NCI-H82 treated with DMSO at 0.1 percent for 48 hours (cell line): ENCODE data around the gene RICTOR.
"Not testable (repeated sequence)": the region's sequence is repeated elsewhere in the genome, so short reads cannot be mapped to it uniquely, and the experiment has no call there.

Experiments
- DNase-seq: peaks from one replicate; lab custom pipeline; 2025; ENCODE audit not compliant: unreplicated experiment; lab: John Stamatoyannopoulos, UW

Gene RICTOR

GRCh38 chr5:39013938-39014337, 60.3 kb downstream of the RICTOR start:
- no peak for DNase-seq

- DNase-seq, result not testable (repeated sequence)
Observed at GRCh38 chr5:39010958-39011357, 63.2 kb downstream of the RICTOR start.

- DNase-seq, result no peak
Observed at GRCh38 chr5:39009981-39010380, 64.2 kb downstream of the RICTOR start.

DNA sequence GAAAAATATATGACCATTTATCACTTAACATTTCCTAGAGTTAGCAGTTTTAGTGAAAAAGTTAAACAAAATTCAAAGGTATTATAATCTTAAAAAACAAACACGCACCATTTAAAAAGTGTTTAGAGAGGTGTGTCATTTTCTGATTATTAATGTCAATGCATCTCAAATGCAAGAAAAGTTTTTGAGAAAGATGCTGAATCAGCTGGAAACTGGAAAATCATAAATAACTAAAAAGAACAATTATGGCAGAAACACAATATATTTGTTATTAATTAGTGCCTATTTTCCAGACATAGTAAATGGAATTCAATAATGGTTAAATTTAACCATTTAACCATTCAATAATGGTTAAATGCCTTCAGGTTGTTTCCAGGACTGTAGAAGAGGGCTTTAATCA, 64.9 kb downstream of the RICTOR start:
- DNase-seq, result no peak

DNA sequence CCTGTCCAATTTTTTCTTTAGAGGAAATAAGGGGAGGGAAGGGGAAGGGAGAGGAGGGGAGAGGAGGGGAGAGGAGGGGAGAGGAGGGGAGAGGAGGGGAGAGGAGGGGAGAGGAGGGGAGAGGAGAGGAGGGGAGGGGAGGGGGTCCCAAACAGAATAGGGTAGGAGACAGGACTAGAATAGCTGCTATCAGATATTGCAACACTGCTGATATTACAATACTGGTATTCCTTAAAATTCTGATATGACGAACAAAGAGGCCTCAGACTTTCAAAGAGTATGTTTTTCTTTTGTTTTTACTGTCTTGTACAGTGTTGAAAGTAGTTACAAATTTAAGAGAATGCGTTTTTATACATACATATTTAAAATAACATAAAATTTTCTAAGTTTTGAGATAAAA, 67.5 kb downstream of the RICTOR start:
- no peak for DNase-seq

GRCh38 chr5:39005566-39006232, 68.5 kb downstream of the RICTOR start:
- DNase-seq, result no peak

DNA sequence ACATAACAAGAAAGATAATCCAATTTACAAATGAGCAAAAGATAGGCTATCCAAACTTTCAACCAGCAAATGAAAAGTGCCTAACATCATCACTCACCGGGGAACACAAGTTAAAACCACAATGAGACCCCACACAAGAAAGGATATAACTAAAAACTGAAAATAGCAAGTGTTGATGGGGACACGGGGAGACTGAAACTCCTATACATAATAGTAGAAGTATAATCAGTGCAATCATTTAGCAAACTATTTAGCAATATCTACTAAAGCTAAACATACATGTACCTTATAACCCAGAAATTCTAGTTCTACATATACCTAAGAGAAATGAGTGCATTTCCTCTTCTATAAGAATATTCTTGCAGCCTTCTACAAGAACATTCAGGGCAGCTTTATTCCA, 72.5 kb downstream of the RICTOR start:
- DNase-seq, result no peak

- no peak for DNase-seq
Observed at GRCh38 chr5:38999037-38999436, 75.2 kb downstream of the RICTOR start.

DNA sequence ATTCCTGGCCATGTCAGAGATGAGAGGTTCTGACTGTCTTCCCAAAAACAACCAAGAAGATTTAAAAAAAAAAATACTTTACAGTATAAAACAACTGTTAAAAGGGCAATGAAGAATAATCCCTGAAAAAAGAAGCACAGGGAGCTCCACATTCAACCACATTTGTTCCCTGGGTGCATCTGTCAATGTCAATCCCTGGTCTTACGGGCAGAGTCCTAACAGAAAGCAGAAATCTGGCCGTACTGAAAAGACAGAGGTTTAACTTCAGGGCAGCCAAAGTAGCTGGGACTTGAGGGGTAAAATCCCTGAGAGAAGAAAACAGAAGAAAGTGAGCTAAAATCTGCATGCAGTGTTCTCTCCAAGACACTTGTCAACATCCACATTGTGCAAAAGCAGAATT, 76.6 kb downstream of the RICTOR start:
- peak; percentile 20 for DNase-seq

DNA sequence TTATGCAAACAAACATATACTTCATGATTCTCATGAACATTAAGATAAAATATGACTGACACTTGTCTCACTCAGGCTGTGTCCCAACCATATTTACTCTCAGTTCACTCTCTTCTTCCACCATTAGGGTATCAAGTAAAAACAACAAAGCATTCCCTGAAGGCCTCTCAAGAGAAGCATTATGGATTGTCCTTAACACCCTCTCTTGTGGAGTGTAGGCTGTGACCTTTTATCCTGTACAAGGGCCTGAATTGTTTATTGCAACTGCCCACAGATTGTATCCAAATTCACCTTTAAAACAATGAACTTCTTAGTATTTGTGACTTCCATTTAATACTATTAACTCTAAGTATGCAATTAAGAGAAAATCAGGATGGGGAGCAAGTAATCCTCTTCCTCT, 78.1 kb downstream of the RICTOR start:
- peak; percentile 19 for DNase-seq

DNA sequence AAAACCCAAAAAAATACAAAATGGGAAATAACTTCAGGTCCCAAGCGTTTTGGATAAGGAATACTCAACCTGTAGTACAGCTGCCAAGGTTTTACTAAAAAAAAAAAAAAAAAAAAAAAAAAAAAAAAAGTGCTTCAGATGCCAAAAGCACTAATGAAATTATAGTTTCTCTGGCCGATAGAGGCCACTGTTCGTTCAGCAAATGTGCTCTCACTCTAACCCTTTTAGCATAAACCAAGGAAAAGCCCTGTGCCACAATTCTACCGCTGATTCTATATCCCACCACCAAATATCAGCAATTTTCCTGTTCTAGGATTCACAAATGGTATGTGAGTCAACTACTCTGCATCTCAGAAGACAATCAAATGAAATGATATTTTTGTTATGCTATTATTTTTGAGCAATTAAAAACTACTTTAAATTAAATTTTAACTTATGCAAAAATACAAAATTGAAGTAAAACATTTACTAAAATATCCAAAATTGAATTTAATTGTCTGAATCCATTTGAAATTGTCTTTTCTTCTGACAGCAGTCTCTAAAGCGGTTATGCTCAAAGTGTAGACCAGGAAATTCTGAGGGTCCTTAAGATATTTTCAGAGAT, 79.8 kb downstream of the RICTOR start:
- DNase-seq, result peak; percentile 24

- DNase-seq, result not testable (repeated sequence)
Observed at GRCh38 chr5:38989974-38990719, 84.1 kb downstream of the RICTOR start.

GRCh38 chr5:38985909-38986452, 88.2 kb downstream of the RICTOR start:
- DNase-seq, result no peak

DNA sequence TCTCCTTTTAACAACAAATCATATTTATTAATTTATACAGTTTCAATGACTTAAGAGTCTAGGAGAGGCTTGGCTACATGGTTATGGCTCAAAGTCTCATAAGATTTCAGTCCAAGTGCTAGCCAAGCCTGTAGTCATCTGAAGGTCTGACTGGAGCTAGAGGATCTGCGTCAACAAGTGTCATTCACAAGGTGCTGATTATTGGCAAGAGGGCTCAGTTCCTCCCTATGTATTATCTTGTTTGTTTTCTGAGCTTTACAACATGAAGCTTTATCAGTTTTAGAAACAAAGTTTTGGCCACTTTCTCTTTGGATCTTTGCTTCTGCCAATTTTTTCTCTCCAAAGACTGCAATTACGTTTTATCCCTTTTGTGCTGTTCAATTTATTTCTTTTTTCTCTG, 94.7 kb downstream of the RICTOR start:
- no peak for DNase-seq

DNA sequence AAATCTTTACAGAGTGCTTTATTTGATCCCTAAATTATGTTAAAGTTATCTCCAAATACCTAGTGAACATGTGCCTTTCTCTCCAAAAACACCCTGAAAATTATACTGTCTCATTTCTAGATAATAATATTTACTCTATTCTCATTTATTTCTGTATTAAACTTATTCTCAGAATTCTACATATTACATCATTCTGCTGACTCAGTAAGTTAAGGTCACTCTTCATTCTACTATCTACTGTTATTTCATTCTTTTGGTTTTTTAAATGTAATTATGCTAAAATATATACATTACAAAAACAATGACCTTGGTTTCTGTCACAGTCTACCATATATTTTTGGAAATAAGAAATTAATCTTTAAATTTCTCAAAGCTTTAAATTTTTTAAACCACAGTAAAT, 96.2 kb downstream of the RICTOR start:
- no peak for DNase-seq

DNA sequence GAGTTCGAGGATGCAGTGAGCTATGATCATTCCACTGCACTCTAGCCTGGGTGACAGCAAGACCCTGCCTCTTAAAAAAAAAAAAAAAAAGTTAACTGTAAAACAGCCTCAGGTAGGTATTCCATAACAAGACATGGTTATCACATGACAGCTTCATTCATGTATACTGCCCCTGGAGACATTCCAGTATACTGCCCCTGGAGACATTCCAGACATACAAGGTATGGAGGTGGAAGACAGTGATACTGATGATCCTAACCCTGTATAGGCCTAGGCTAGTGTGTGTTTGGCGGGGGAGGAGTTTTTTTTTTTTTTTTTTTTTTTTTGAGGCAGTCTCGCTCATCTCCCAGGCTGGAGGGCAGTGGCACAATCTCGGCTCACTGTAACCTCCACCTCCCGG, 105.5 kb downstream of the RICTOR start:
- DNase-seq, result no peak

DNA sequence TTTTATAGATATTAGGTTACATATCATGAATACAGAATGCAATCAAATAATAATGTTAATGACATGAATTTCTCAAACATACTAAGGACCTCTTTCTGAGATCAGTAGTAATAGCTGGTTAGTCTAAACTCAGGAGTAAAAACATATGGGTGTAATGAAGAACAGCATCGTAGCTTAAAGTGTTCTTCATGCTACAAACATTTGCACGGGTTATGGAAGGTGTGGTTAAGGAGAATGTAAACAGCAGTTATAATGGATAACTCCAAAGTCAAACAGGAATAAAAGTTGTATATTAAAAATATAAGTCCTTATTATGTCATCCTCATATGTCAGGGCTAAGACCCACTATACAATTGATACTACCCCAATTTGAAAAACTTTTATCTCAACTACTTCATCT, 112.5 kb downstream of the RICTOR start:
- no peak for DNase-seq

DNA sequence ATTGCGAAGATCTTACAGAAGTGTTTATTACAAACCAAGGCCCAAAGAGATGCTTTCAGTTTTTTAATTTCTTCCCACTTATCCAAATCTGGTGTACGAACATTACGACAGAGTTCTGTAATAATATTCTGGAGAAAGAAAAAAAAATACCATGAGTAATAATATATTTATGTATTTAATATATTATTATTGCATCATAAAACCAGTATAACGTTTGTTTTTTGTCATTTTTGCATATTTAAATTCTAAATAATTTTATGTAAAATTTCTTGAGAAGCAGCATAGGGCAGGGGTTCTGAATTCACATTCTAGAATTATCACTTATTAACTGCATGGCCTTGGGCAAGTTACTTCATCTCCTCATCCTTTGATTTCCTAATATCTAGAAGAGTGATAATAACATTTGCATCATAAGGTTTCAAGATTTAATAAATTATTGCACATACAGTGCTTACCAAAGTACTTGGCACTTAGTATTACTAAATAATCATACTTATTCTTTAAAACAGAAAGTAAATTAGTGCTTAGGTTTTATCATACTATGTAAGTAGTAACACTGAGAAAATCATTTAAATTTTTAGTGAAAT, 120.7 kb downstream of the RICTOR start:
- no peak for DNase-seq

- no peak for DNase-seq
Observed at GRCh38 chr5:38948501-38948900, 125.7 kb downstream of the RICTOR start.

DNA sequence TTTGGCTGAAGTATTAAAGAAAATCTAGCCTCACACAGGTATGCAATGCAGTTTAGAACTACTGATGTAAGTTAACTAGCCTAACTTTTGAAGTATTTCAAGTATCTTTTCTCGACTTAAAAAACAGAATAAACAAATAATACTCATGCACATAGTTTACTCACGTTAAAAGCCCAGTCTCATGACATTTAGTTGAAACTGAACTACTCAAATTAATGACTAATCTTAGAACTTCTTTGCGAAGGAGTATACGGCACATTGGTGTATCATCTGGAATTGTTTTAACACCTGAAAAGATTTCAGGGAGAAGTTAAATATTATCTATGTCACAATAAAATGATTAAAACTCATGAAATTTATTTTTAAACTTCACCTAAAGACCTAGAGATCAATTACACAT, 129.9 kb downstream of the RICTOR start:
- no peak for DNase-seq

DNA sequence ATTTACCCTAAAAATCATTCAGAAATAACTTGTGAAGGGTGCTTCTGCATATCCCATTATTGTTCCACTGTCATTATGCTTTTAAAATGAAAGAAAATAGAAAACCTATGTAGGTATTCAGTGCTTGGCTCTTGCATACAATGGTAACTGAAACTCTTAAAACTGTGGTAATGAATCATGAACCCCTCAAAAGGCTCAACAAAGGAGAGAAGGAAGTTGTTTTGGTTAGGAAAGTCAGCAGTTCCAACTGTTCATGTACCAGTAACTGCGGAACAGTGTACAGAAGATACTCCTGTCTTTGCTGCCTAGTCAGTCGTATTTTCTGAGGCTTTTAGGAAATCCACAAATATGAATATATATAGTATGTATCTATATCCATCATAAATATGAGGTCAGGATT, 132.3 kb downstream of the RICTOR start:
- DNase-seq, result no peak
